Right renal cortex interstitium (tissue), 3 donors: ENCODE measurements around the gene EFCAB10. TPM values are rescaled to one million over a fixed set of nuclear protein-coding genes. Genes with fewer than 3 reads are reported as not detected.
A peak's percentile ranks its signal among the peaks of the same experiment; 100 is the strongest.
"Not testable (repeated sequence)": the region's sequence is repeated elsewhere in the genome, so short reads cannot be mapped to it uniquely, and the experiment has no call there.

Experiments used
- DNase-seq, 3 donors: peaks; one replicate each; pipeline ENCODE4 v3.0.0-alpha.2; 2013; ENCODE audit warnings: low read depth in 3 of 3, low spot score in 2 of 3
- polyA plus RNA-seq, 3 donors: library from polyadenylated mRNA; unstranded; fragments of 120-200 nt; gene quantifications; one replicate each; pipeline ENCODE4 v1.2.1, GENCODE V29; 2013; ENCODE audit not compliant: insufficient read length in 3 of 3

EFCAB10 gene
- polyA plus RNA-seq, 3 donors, result 1.00 to 1.6 (median 1.4) TPM

- DNase-seq, result no peak
Observed at GRCh38 chr7:105599551-105599950, 18.3 kb upstream of the EFCAB10 start.

GRCh38 chr7:105599080-105599479, 17.8 kb upstream of the EFCAB10 start:
- not testable (repeated sequence) for DNase-seq

- DNase-seq, result no peak
Observed at GRCh38 chr7:105596866-105597265, 15.6 kb upstream of the EFCAB10 start.

GRCh38 chr7:105594034-105594433, 12.7 kb upstream of the EFCAB10 start:
- no peak for DNase-seq

GRCh38 chr7:105591522-105591921, 10.2 kb upstream of the EFCAB10 start:
- DNase-seq, result no peak

- DNase-seq, result no peak
Observed at GRCh38 chr7:105590793-105591192, 9.5 kb upstream of the EFCAB10 start.

- DNase-seq, result peak in 2 of 3 donors; percentile 18 to 33
Observed at GRCh38 chr7:105589356-105590077, 8.2 kb upstream of the EFCAB10 start.

GRCh38 chr7:105587909-105588635, 6.8 kb upstream of the EFCAB10 start:
- no peak for DNase-seq

- no peak for DNase-seq
Observed at GRCh38 chr7:105585850-105586500, 4.7 kb upstream of the EFCAB10 start.

- DNase-seq, result no peak
Observed at GRCh38 chr7:105584165-105584564, 2.9 kb upstream of the EFCAB10 start.

- no peak for DNase-seq
Observed at GRCh38 chr7:105583061-105583460, 1.8 kb upstream of the EFCAB10 start.

- DNase-seq, result no peak
Observed at GRCh38 chr7:105580022-105580740, 1.1 kb downstream of the EFCAB10 start.

GRCh38 chr7:105578496-105578895, 2.8 kb downstream of the EFCAB10 start:
- no peak for DNase-seq

- DNase-seq, result no peak
Observed at GRCh38 chr7:105577251-105577650, 4.0 kb downstream of the EFCAB10 start.

GRCh38 chr7:105571891-105572290, 9.4 kb downstream of the EFCAB10 start:
- no peak for DNase-seq

GRCh38 chr7:105567821-105568220, 13.5 kb downstream of the EFCAB10 start:
- DNase-seq, result no peak

- no peak for DNase-seq
Observed at GRCh38 chr7:105567024-105567423, 14.3 kb downstream of the EFCAB10 start.

GRCh38 chr7:105565190-105565589, 16.1 kb downstream of the EFCAB10 start:
- DNase-seq, result no peak

- no peak for DNase-seq
Observed at GRCh38 chr7:105559926-105560325, 21.4 kb downstream of the EFCAB10 start.

- DNase-seq, result no peak
Observed at GRCh38 chr7:105538339-105538738, 43.0 kb downstream of the EFCAB10 start.
